HEK293 (cell line): ENCODE measurements around the gene DAW1.
"Not testable (repeated sequence)": the region's sequence is repeated elsewhere in the genome, so short reads cannot be mapped to it uniquely, and the experiment has no call there.

Source experiments
- CTCF ChIA-PET: fragments of 350-600 bp; formaldehyde crosslinking; extraction: SDS; loops from one replicate; lab custom pipeline; 2021; ENCODE audit warnings: antibody characterized with exemption; lab: Yijun Ruan, JAX
- POLR2A ChIA-PET: fragments of 300-600 bp; formaldehyde crosslinking; extraction: SDS; loops from one replicate; lab custom pipeline; 2020; ENCODE audit warnings: antibody characterized with exemption, inconsistent platforms; lab: Yijun Ruan, JAX
- H3K27ac ChIP-seq: fragments of 200-500 bp; sonication (Bioruptor generic); 2 replicates; pipeline ENCODE4 v1.5.1; 2014; ENCODE audit warnings: low read depth, low read length, control low read depth, inconsistent platforms; ENCODE audit errors: extremely low read depth
- H3K36me3 ChIP-seq, 2 experiments: fragments of 200-500 bp in 1 of 2; sonication (Bioruptor generic) in 1 of 2; 1 replicate in 1 of 2; 2 replicates in 1 of 2; pipeline ENCODE4 v1.5.1; 2014 to 2017; ENCODE audit warnings: inconsistent platforms in 2 of 2, low read length in 2 of 2; ENCODE audit not compliant: control insufficient read depth in 2 of 2, insufficient read depth in 1 of 2
- H3K4me1 ChIP-seq: fragments of 200-500 bp; sonication (Bioruptor generic); 2 replicates; pipeline ENCODE4 v1.5.1; 2014; ENCODE audit warnings: mild to moderate bottlenecking, low read length, inconsistent platforms; ENCODE audit not compliant: control insufficient read depth, insufficient read depth
- H3K4me3 ChIP-seq: 2 replicates; pipeline ENCODE4 v1.5.1; 2011; ENCODE audit warnings: low read depth, mild to moderate bottlenecking, control low read depth, low read length, moderate library complexity
- H3K9me3 ChIP-seq: fragments of 200-500 bp; sonication (Bioruptor generic); 2 replicates; pipeline ENCODE4 v1.5.1; 2014; ENCODE audit warnings: low read depth, low read length, inconsistent platforms; ENCODE audit not compliant: control insufficient read depth, insufficient read depth
- BCL11B ChIP-seq: fragments of 450-650 bp; formaldehyde crosslinking; IDR thresholded peaks from 2 replicates; pipeline ENCODE4 v1.5.1; 2016; ENCODE audit warnings: low read depth, missing biosample characterization, missing genetic modification characterization
- BCL6B ChIP-seq: fragments of 450-650 bp; formaldehyde crosslinking; IDR thresholded peaks from 2 replicates; pipeline ENCODE4 v1.5.1; 2017; ENCODE audit warnings: missing biosample characterization, missing genetic modification characterization
- GLI2 ChIP-seq: fragments of 450-650 bp; formaldehyde crosslinking; IDR thresholded peaks from 2 replicates; pipeline ENCODE4; 2017; ENCODE audit warnings: missing biosample characterization, missing genetic modification characterization, low read depth, borderline replicate concordance
- GLI4 ChIP-seq: fragments of 450-650 bp; formaldehyde crosslinking; IDR thresholded peaks from 2 replicates; pipeline ENCODE4 v1.5.1; 2016; ENCODE audit warnings: missing biosample characterization, missing genetic modification characterization
- HOXA7 ChIP-seq: sonication (generic); formaldehyde crosslinking; IDR thresholded peaks from 2 replicates; pipeline ENCODE4 v1.8.1; 2022; ENCODE audit warnings: missing genetic modification reagents, borderline replicate concordance
- IKZF3 ChIP-seq: fragments of 450-650 bp; IDR thresholded peaks from 2 replicates; pipeline ENCODE4 v1.5.0; 2018; ENCODE audit warnings: missing biosample characterization, mild to moderate bottlenecking, missing genetic modification characterization, moderate library complexity
- SALL2 ChIP-seq: fragments of 450-650 bp; formaldehyde crosslinking; IDR thresholded peaks from 2 replicates; pipeline ENCODE4 v1.5.0; 2017; ENCODE audit warnings: missing biosample characterization, mild to moderate bottlenecking, missing genetic modification characterization, borderline replicate concordance
- SP3 ChIP-seq: fragments of 450-650 bp; formaldehyde crosslinking; IDR thresholded peaks from 2 replicates; pipeline ENCODE4 v1.5.1; 2016; ENCODE audit warnings: missing biosample characterization, missing genetic modification characterization
- ZBTB21 ChIP-seq: fragments of 450-650 bp; formaldehyde crosslinking; IDR thresholded peaks from 2 replicates; pipeline ENCODE4 v1.5.1; 2017; ENCODE audit warnings: missing biosample characterization, missing genetic modification characterization
- ZFP69B ChIP-seq: fragments of 450-650 bp; formaldehyde crosslinking; IDR thresholded peaks from 2 replicates; pipeline ENCODE4 v1.5.1; 2016; ENCODE audit warnings: missing biosample characterization, missing genetic modification characterization
- ZNF10 ChIP-seq: fragments of 450-650 bp; formaldehyde crosslinking; IDR thresholded peaks from 2 replicates; pipeline ENCODE4 v1.5.1; 2017; ENCODE audit warnings: missing biosample characterization, missing genetic modification characterization
- ZNF112 ChIP-seq: fragments of 450-650 bp; formaldehyde crosslinking; IDR thresholded peaks from 2 replicates; pipeline ENCODE4 v1.5.0; 2017; ENCODE audit warnings: missing biosample characterization, missing genetic modification characterization
- ZNF138 ChIP-seq: fragments of 450-650 bp; formaldehyde crosslinking; IDR thresholded peaks from 2 replicates; pipeline ENCODE4 v1.5.1; 2016; ENCODE audit warnings: missing biosample characterization, missing genetic modification characterization, borderline replicate concordance
- ZNF169 ChIP-seq: fragments of 450-650 bp; formaldehyde crosslinking; IDR thresholded peaks from 2 replicates; pipeline ENCODE4 v1.5.1; 2016; ENCODE audit warnings: missing biosample characterization, missing genetic modification characterization
- ZNF19 ChIP-seq: fragments of 450-650 bp; formaldehyde crosslinking; IDR thresholded peaks from 2 replicates; pipeline ENCODE4; 2016; ENCODE audit warnings: missing biosample characterization, missing genetic modification characterization, low read depth
- ZNF248 ChIP-seq: fragments of 450-650 bp; formaldehyde crosslinking; IDR thresholded peaks from 2 replicates; pipeline ENCODE4 v1.5.1; 2017; ENCODE audit warnings: missing biosample characterization, missing genetic modification characterization
- ZNF266 ChIP-seq: fragments of 450-650 bp; formaldehyde crosslinking; IDR thresholded peaks from 2 replicates; pipeline ENCODE4 v1.5.1; 2016; ENCODE audit warnings: missing biosample characterization, missing genetic modification characterization, low read depth
- ZNF302 ChIP-seq: fragments of 450-650 bp; formaldehyde crosslinking; IDR thresholded peaks from 2 replicates; pipeline ENCODE4 v1.5.1; 2016; ENCODE audit warnings: missing biosample characterization, missing genetic modification characterization, low read depth
- ZNF324 ChIP-seq: fragments of 450-650 bp; formaldehyde crosslinking; IDR thresholded peaks from 2 replicates; pipeline ENCODE4 v1.5.1; 2016; ENCODE audit warnings: missing biosample characterization, missing genetic modification characterization
- ZNF391 ChIP-seq: fragments of 450-650 bp; formaldehyde crosslinking; IDR thresholded peaks from 2 replicates; pipeline ENCODE4 v1.5.1; 2016; ENCODE audit warnings: low read depth, missing biosample characterization, missing genetic modification characterization, borderline replicate concordance
- ZNF544 ChIP-seq: fragments of 450-650 bp; formaldehyde crosslinking; IDR thresholded peaks from 2 replicates; pipeline ENCODE4 v1.5.0; 2017; ENCODE audit warnings: missing biosample characterization, missing genetic modification characterization
- ZNF610 ChIP-seq: fragments of 450-650 bp; formaldehyde crosslinking; IDR thresholded peaks from 2 replicates; pipeline ENCODE4 v1.5.1; 2016; ENCODE audit warnings: missing biosample characterization, missing genetic modification characterization, borderline replicate concordance
- ZNF660 ChIP-seq: fragments of 450-650 bp; IDR thresholded peaks from 2 replicates; pipeline ENCODE4 v1.5.1; 2018; ENCODE audit warnings: missing biosample characterization, mild to moderate bottlenecking, missing genetic modification characterization
- ZNF776 ChIP-seq: fragments of 450-650 bp; formaldehyde crosslinking; IDR thresholded peaks from 2 replicates; pipeline ENCODE4 v1.5.0; 2017; ENCODE audit warnings: missing biosample characterization, missing genetic modification characterization, borderline replicate concordance
- ZNF785 ChIP-seq: fragments of 450-650 bp; formaldehyde crosslinking; IDR thresholded peaks from 2 replicates; pipeline ENCODE4 v1.5.1; 2016; ENCODE audit warnings: missing biosample characterization, missing genetic modification characterization
- ZNF792 ChIP-seq: fragments of 450-650 bp; formaldehyde crosslinking; IDR thresholded peaks from 2 replicates; pipeline ENCODE4 v1.5.1; 2016; ENCODE audit warnings: missing biosample characterization, missing genetic modification characterization
- ZSCAN30 ChIP-seq: fragments of 450-650 bp; IDR thresholded peaks from 2 replicates; pipeline ENCODE4 v1.5.1; 2018; ENCODE audit warnings: missing biosample characterization, mild to moderate bottlenecking, missing genetic modification characterization, moderate library complexity

DAW1 gene

GRCh38 chr2:227932403-227932802, 61.0 kb downstream of the DAW1 start (continued):
- no peak for TF ChIP-seq ZSCAN30
- TF ChIP-seq ZNF660 (tag by site-specific recombination) = no peak
- no peak for TF ChIP-seq ZNF324 (tag by site-specific recombination)
- TF ChIP-seq GLI4 (tag by site-specific recombination) = no peak
- no peak for TF ChIP-seq ZNF610
- no peak for TF ChIP-seq ZNF112 (tag by site-specific recombination)
- TF ChIP-seq BCL11B (tag by site-specific recombination) = no peak
- no peak for TF ChIP-seq ZNF785 (tag by site-specific recombination)
- TF ChIP-seq IKZF3 (tag by site-specific recombination) = no peak
- no peak for TF ChIP-seq SP3 (tag by site-specific recombination)
- no peak for TF ChIP-seq ZNF776 (tag by site-specific recombination)
- TF ChIP-seq BCL6B = no peak

GRCh38 chr2:227933884-227934283, 62.5 kb downstream of the DAW1 start:
- Histone ChIP-seq H3K36me3 (no peaks in the 10 kb centered on the region), H3K4me3 (no peak overlapping the region), H3K27ac (no peak overlapping the region), H3K4me1 (no peaks in the 10 kb centered on the region), H3K9me3 (no peaks in the 10 kb centered on the region)
- ChIA-PET POLR2A (no interaction called here), CTCF (interaction anchor here (0.5 to 1.0 kb wide), 2 partner anchors 38 to 723 kb away, joined by 3 read pairs; no protein-coding TSS in a partner anchor)
- TF ChIP-seq SALL2 (tag by site-specific recombination) (no peak), ZFP69B (tag by site-specific recombination) (no peak), ZNF266 (tag by site-specific recombination) (no peak), ZBTB21 (tag by site-specific recombination) (no peak), GLI2 (tag by site-specific recombination) (no peak), ZNF391 (tag by site-specific recombination) (no peak), ZNF302 (tag by site-specific recombination) (no peak), HOXA7 (CRISPR knock-in tag) (no peak), ZNF10 (tag by site-specific recombination) (no peak), ZNF792 (no peak), ZNF544 (tag by site-specific recombination) (no peak), ZNF19 (tag by site-specific recombination) (no peak), ZNF248 (tag by site-specific recombination) (no peak), ZNF138 (tag by site-specific recombination) (no peak), ZNF169 (tag by site-specific recombination) (no peak)

GRCh38 chr2:227936249-227936648, 64.8 kb downstream of the DAW1 start:
- H3K4me3 ChIP-seq, H3K36me3 ChIP-seq, H3K27ac ChIP-seq, H3K4me1 ChIP-seq, H3K9me3 ChIP-seq: not testable (repeated sequence)
- ChIA-PET POLR2A (interaction anchor here (0.7 kb wide), 1 partner anchor 13 kb away, joined by 3 read pairs; no protein-coding TSS in a partner anchor), CTCF (interaction anchor here (0.6 to 1.1 kb wide), 2 partner anchors 46 to 47 kb away, joined by 3 to 6 read pairs; no protein-coding TSS in a partner anchor)
